OCI-LY7 (cell line): Measurements from ENCODE around the gene CSNK1G1. TPM values are rescaled to one million over a fixed set of nuclear protein-coding genes. Genes with fewer than 3 reads are reported as not detected.
A peak's percentile ranks its signal among the peaks of the same experiment; 100 is the strongest.

ENCODE experiments used
- BruUV-seq: library from RNA; stranded (reverse); fragments of 400-500 nt; replicated peaks from 2 replicates; lab custom pipeline; 2021; lab: Mats Ljungman, UMichigan
- CTCF ChIA-PET: fragments of 300-600 bp; sonication (Branson Sonifier 250); formaldehyde crosslinking; loops from one replicate; lab custom pipeline; 2022; ENCODE audit warnings: antibody characterized with exemption; ENCODE audit not compliant: unreplicated experiment; lab: Charles Lee
- POLR2A ChIA-PET: fragments of 300-600 bp; sonication (Branson Sonifier 250); formaldehyde crosslinking; loops from one replicate; lab custom pipeline; 2022; ENCODE audit warnings: antibody characterized with exemption; lab: Charles Lee
- DNase-seq: peaks from one replicate; pipeline ENCODE4 v3.0.0-alpha.2; 2015; ENCODE audit warnings: low spot score
- H2AFZ ChIP-seq: fragments of 200-600 bp; sonication (generic), shearing (Covaris generic); 2 replicates; pipeline ENCODE4 v1.6.1; 2014; ENCODE audit warnings: mild to moderate bottlenecking, antibody characterized with exemption, low read length, moderate library complexity
- H3K27ac ChIP-seq: fragments of 200-600 bp; sonication (generic); 2 replicates; pipeline ENCODE4 v1.5.1; 2014; ENCODE audit warnings: mixed run types, low read depth, mild to moderate bottlenecking, moderate library complexity, low read length, inconsistent platforms; ENCODE audit not compliant: poor library complexity, severe bottlenecking
- H3K36me3 ChIP-seq: fragments of 200-600 bp; sonication (generic); 2 replicates; pipeline ENCODE4 v1.6.1; 2014; ENCODE audit warnings: mild to moderate bottlenecking, antibody characterized with exemption, low read length, moderate library complexity, mixed read lengths; ENCODE audit not compliant: insufficient read depth
- H3K4me1 ChIP-seq: fragments of 200-600 bp; sonication (generic); 2 replicates; pipeline ENCODE4 v1.5.1; 2014; ENCODE audit warnings: mild to moderate bottlenecking, low read length; ENCODE audit not compliant: insufficient read depth, poor library complexity, severe bottlenecking
- H3K4me2 ChIP-seq: fragments of 200-600 bp; sonication (generic); 2 replicates; pipeline ENCODE4 v1.6.1; 2014; ENCODE audit warnings: mild to moderate bottlenecking, low read length
- H3K4me3 ChIP-seq: fragments of 200-600 bp; sonication (generic); 2 replicates; pipeline ENCODE4 v1.5.1; 2014; ENCODE audit warnings: mild to moderate bottlenecking, low read depth, low read length; ENCODE audit not compliant: poor library complexity, severe bottlenecking
- H3K79me2 ChIP-seq: fragments of 200-600 bp; sonication (generic); 2 replicates; pipeline ENCODE4 v1.6.1; 2016; ENCODE audit warnings: low read depth, mild to moderate bottlenecking, low read length, moderate library complexity, mixed read lengths; ENCODE audit not compliant: insufficient read depth
- H3K9me2 ChIP-seq: fragments of 200-600 bp; sonication (generic); 2 replicates; pipeline ENCODE4 v1.6.1; 2016; ENCODE audit warnings: mild to moderate bottlenecking, low read length, mixed read lengths; ENCODE audit not compliant: insufficient read depth
- H3K9me3 ChIP-seq: fragments of 200-600 bp; sonication (generic); 2 replicates; pipeline ENCODE4 v1.6.1; 2014; ENCODE audit warnings: mild to moderate bottlenecking, mixed run types, low read length, mixed read lengths
- H4K20me1 ChIP-seq: fragments of 200-600 bp; sonication (generic); 2 replicates; pipeline ENCODE4 v1.6.1; 2014; ENCODE audit warnings: mild to moderate bottlenecking, antibody characterized with exemption, low read length, moderate library complexity, mixed read lengths; ENCODE audit not compliant: insufficient read depth
- EZH2phosphoT487 ChIP-seq: fragments of 200-600 bp; sonication (generic); IDR thresholded peaks from 2 replicates; pipeline ENCODE4 v1.6.1; 2018; ENCODE audit warnings: low read depth, borderline replicate concordance, mild to moderate bottlenecking, mixed run types, antibody characterized with exemption, low read length, moderate library complexity, mixed read lengths
- intact Hi-C: fragments of 100-400 bp; cut with micrococcal nuclease; formaldehyde crosslinking; loops from one replicate; pipeline ENCODE4 v1.10.0; 2022; ENCODE audit not compliant: unreplicated experiment
- total RNA-seq, 2 experiments: library from RNA; depleted of rRNA in 1 of 2; stranded (reverse); fragments of >200 nt in 1 of 2; shearing (Covaris generic) in 1 of 2; gene quantifications; 2 replicates each; pipeline ENCODE4 v1.2.3, GENCODE V29; 2014 to 2022
- TF ChIP-seq, protein P1 (sequence below): fragments of 200-600 bp; sonication (generic); conservative IDR thresholded peaks from 2 replicates; pipeline ENCODE4 v1.5.1; 2014; ENCODE audit warnings: mild to moderate bottlenecking, antibody characterized with exemption, low read length, moderate library complexity, mixed read lengths

Gene CSNK1G1
- total RNA-seq, 2 experiments from 2014 or later, result 8.8 to 14.1 TPM

DNA sequence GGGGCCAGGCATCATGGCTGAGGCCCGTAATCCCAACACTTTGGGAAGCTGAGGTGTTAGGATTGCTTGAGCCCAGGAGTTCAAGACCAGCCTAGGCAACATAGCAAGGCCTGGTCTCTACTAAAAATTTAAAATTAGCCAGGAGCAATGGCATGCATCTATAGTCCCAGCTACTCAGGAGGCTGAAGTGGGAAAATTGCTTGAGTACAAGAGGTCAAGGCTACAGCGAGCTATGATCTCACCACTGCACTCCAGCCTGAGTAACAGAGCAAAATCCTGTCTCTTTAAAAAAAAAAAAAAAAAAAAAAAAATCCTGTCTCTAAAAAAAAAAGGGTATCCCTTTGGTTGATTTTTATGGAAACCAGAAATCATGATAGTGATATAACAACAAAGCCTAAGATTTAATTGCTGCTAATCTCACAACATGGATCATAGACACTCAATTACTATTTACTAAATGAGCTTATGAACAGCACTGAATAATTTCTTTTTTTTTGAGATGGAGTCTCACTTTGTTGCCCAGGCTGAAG is 13.2 kb upstream of the CSNK1G1 start:
- Histone ChIP-seq H3K27ac (no peak overlapping the region), H3K9me2 (no peaks in the 10 kb centered on the region)
- POLR2A ChIA-PET, result interaction anchor here (0.6 to 1.3 kb wide), 4 partner anchors 10 to 571 kb away, joined by 3 to 4 read pairs (median 4); no protein-coding TSS in a partner anchor

DNA sequence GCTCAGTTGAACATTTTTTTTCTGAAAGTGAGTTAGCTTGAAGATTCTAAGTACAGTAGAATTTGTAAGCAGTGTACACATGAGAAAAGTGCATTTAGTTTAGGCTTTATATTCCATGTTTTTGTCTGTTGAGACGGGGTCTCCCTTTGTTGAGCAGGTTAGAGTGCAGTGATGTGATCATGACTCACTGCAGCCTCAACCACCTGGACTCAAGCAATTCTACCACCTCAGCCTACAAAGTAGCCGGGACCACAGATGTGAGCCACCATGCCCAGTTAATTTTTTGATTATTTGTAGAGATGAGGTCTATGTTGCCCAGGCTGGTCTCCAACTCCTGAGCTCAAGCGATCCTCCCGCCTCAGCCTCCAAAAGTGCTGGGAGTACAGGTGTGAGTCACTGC is 5.3 kb upstream of the CSNK1G1 start:
- CTCF ChIA-PET, result no interaction called here
- Histone ChIP-seq H3K36me3 (peaks cover 46% of the 10 kb centered on the region), H3K79me2 (0 out of 2 replicates have a peak, but pooled peaks cover under 1% of the 10 kb centered on the region), H3K4me3 (no peak overlapping the region), H4K20me1 (no peaks in the 10 kb centered on the region), H3K4me2 (no peak overlapping the region), H3K9me3 (no peaks in the 10 kb centered on the region), H3K9me2 (no peaks in the 10 kb centered on the region), H2AFZ (no peak overlapping the region), H3K4me1 (peaks cover 6% of the 10 kb centered on the region), H3K27ac (no peak overlapping the region)
- intact Hi-C loops, result no loop called here
- POLR2A ChIA-PET, result interaction anchor here (0.6 kb wide), 1 partner anchor 704 kb away, joined by 4 read pairs; no protein-coding TSS in a partner anchor
- TF ChIP-seq, protein P1, sequence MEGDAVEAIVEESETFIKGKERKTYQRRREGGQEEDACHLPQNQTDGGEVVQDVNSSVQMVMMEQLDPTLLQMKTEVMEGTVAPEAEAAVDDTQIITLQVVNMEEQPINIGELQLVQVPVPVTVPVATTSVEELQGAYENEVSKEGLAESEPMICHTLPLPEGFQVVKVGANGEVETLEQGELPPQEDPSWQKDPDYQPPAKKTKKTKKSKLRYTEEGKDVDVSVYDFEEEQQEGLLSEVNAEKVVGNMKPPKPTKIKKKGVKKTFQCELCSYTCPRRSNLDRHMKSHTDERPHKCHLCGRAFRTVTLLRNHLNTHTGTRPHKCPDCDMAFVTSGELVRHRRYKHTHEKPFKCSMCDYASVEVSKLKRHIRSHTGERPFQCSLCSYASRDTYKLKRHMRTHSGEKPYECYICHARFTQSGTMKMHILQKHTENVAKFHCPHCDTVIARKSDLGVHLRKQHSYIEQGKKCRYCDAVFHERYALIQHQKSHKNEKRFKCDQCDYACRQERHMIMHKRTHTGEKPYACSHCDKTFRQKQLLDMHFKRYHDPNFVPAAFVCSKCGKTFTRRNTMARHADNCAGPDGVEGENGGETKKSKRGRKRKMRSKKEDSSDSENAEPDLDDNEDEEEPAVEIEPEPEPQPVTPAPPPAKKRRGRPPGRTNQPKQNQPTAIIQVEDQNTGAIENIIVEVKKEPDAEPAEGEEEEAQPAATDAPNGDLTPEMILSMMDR, result no peak
- no peak for TF ChIP-seq EZH2phosphoT487
- DNase-seq, result no peak
- no TSS peak for BruUV-seq

More for the DNA sequence above, 13.2 kb upstream of the CSNK1G1 start:
- Histone ChIP-seq H3K4me2 (no peak overlapping the region), H3K4me1 (peaks cover 8% of the 10 kb centered on the region), H4K20me1 (peaks cover 4% of the 10 kb centered on the region), H3K79me2 (peaks cover 20% of the 10 kb centered on the region; the same call in 1 of the 2 replicates), H3K9me3 (no peaks in the 10 kb centered on the region), H3K4me3 (no peak overlapping the region), H2AFZ (no peak overlapping the region), H3K36me3 (peaks cover 81% of the 10 kb centered on the region)
- no peak for DNase-seq
- intact Hi-C loops, result no loop called here
- no peak for TF ChIP-seq EZH2phosphoT487
- TF ChIP-seq, protein P1, result no peak
- no TSS peak for BruUV-seq
- CTCF ChIA-PET, result no interaction called here

DNA sequence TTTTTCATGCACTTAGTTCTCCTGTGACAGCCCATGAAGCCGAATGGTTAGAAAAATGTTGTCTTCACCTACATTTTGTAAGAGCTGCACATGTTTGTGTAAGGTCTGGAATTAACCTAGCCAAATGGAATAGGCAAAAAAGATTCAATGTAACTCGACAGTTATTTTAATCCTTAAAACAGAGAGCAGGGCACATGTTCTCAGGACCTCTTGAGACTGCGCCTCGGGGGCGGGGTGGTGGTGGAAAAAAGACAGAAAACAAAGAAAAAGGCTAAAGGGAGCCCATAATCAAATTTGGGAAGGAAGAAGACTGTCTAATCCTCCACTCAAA is 702 bp upstream of the CSNK1G1 start:
- POLR2A ChIA-PET, result no interaction called here
- TF ChIP-seq, protein P1, result no peak
- TF ChIP-seq EZH2phosphoT487, result no peak

More for the DNA sequence above, 702 bp upstream of the CSNK1G1 start:
- Histone ChIP-seq H3K9me3 (no peaks in the 10 kb centered on the region), H3K79me2 (peaks cover 12% of the 10 kb centered on the region), H3K4me1 (peaks cover 19% of the 10 kb centered on the region), H2AFZ (peak overlapping the region; percentile 37; the same call in 1 of the 2 replicates), H3K36me3 (peaks cover 9% of the 10 kb centered on the region), H3K9me2 (no peaks in the 10 kb centered on the region), H3K4me2 (peak overlapping the region; percentile 96), H3K4me3 (peak overlapping the region; percentile 87), H4K20me1 (peaks cover 2% of the 10 kb centered on the region; the same call in 1 of the 2 replicates), H3K27ac (peak overlapping the region; percentile 56)
- intact Hi-C loops, result loop anchor here (5.0 kb wide), 1 partner anchor 194 kb away; the partner anchor contains the start of gene PPIB
- CTCF ChIA-PET, result no interaction called here
- DNase-seq, result no peak
- BruUV-seq, result no TSS peak
